Measurements from ENCODE around the gene AUTS2. TPM values are rescaled to one million over a fixed set of nuclear protein-coding genes. Genes with fewer than 3 reads are reported as not detected.

The AUTS2 gene
- total and polyA plus RNA-seq, 7 experiments from 2014 or later = 0.40 to 31.7 (median 4.2) TPM

- H3K4me3 Mint-ChIP-seq = no peak overlapping the region
- H3K9me3 ChIP-seq (ENCODE audit: control insufficient read depth in 2 of 3, low read length in 3 of 3) = no peaks in the 10 kb centered on the region
- CTCF ChIA-PET = no interaction called here
- peaks cover 0 to 2% (median 0%) of the 10 kb centered on the region in 5 donors for H3K36me3 Mint-ChIP-seq
- H3K9me3 Mint-ChIP-seq = peaks cover 0 to 2% (median 0%) of the 10 kb centered on the region in 11 donors
- H3K4me1 Mint-ChIP-seq = peaks cover 0 to 16% (median under 1%) of the 10 kb centered on the region in 7 donors
- H3K36me3 ChIP-seq (ENCODE audit: control insufficient read depth in 2 of 3, insufficient read depth in 3 of 3, low read length in 3 of 3) = no peaks in the 10 kb centered on the region
- no peaks in the 10 kb centered on the region for H3K27me3 ChIP-seq (ENCODE audit: control insufficient read depth in 2 of 2, insufficient read depth in 2 of 2, low read length in 2 of 2)
- no peak overlapping the region for H3K27ac Mint-ChIP-seq
- H3K27me3 Mint-ChIP-seq = no peaks in the 10 kb centered on the region
- no peak overlapping the region for H3K27ac ChIP-seq (ENCODE audit: low read depth, low read length)
- ATAC-seq (no peak), DNase-seq (no peak)
- H3K4me3 ChIP-seq (ENCODE audit: low read length) = no peak overlapping the region
- POLR2A ChIA-PET = no interaction called here
- peaks cover 0 to 25% of the 10 kb centered on the region in 2 donors for H3K4me1 ChIP-seq (ENCODE audit: control insufficient read depth in 2 of 2, insufficient read depth in 2 of 2, low read length in 2 of 2)
- intact Hi-C loops (cut with micrococcal nuclease) = no loop called here
These were observed 1067.7 kb downstream of the AUTS2 start for GRCh38 chr7:70665997-70666396.

GRCh38 chr7:70667406-70667805, 1069.1 kb downstream of the AUTS2 start:
- ATAC-seq (no peak), DNase-seq (no peak)
- intact Hi-C loops (cut with micrococcal nuclease) = no loop called here
- Histone ChIP-seq H3K36me3 (ENCODE audit: control insufficient read depth in 2 of 3, insufficient read depth in 3 of 3, low read length in 3 of 3) (no peaks in the 10 kb centered on the region), H3K27me3 (ENCODE audit: control insufficient read depth in 2 of 2, insufficient read depth in 2 of 2, low read length in 2 of 2) (no peaks in the 10 kb centered on the region), H3K4me3 (ENCODE audit: low read length) (no peak overlapping the region), H3K9me3 (ENCODE audit: control insufficient read depth in 2 of 3, low read length in 3 of 3) (no peaks in the 10 kb centered on the region), H3K27ac (ENCODE audit: low read depth, low read length) (no peak overlapping the region), H3K4me1 (ENCODE audit: control insufficient read depth in 2 of 2, insufficient read depth in 2 of 2, low read length in 2 of 2) (peaks cover 0 to 18% of the 10 kb centered on the region in 2 donors)
- peaks cover 0 to 4% (median 0%) of the 10 kb centered on the region in 11 donors for H3K9me3 Mint-ChIP-seq
- H3K36me3 Mint-ChIP-seq = no peaks in the 10 kb centered on the region
- no peaks in the 10 kb centered on the region for H3K27me3 Mint-ChIP-seq
- no peak overlapping the region for H3K27ac Mint-ChIP-seq
- CTCF ChIA-PET = no interaction called here
- H3K4me1 Mint-ChIP-seq = peaks cover 0 to 11% (median 0%) of the 10 kb centered on the region in 7 donors
- no peak overlapping the region for H3K4me3 Mint-ChIP-seq
- POLR2A ChIA-PET = no interaction called here

GRCh38 chr7:70668606-70669358, 1070.5 kb downstream of the AUTS2 start:
- H3K4me3 ChIP-seq (ENCODE audit: low read length) = no peak overlapping the region
- Mint-ChIP-seq H3K4me1 (peaks cover 0 to 11% (median 0%) of the 10 kb centered on the region in 7 donors), H3K36me3 (no peaks in the 10 kb centered on the region), H3K27me3 (no peaks in the 10 kb centered on the region), H3K4me3 (no peak overlapping the region), H3K9me3 (peaks cover 0 to 4% (median 0%) of the 10 kb centered on the region in 11 donors), H3K27ac (no peak overlapping the region)
- ATAC-seq (no peak), DNase-seq (no peak)
- no peaks in the 10 kb centered on the region for H3K9me3 ChIP-seq (ENCODE audit: control insufficient read depth in 2 of 3, low read length in 3 of 3)
- H3K4me1 ChIP-seq (ENCODE audit: control insufficient read depth in 2 of 2, insufficient read depth in 2 of 2, low read length in 2 of 2) = peaks cover 0 to 18% of the 10 kb centered on the region in 2 donors
- CTCF ChIA-PET = no interaction called here
- intact Hi-C loops (cut with micrococcal nuclease) = no loop called here
- POLR2A ChIA-PET = no interaction called here
- H3K27ac ChIP-seq (ENCODE audit: low read depth, low read length) = no peak overlapping the region
- H3K27me3 ChIP-seq (ENCODE audit: control insufficient read depth in 2 of 2, insufficient read depth in 2 of 2, low read length in 2 of 2) = no peaks in the 10 kb centered on the region
- no peaks in the 10 kb centered on the region for H3K36me3 ChIP-seq (ENCODE audit: control insufficient read depth in 2 of 3, insufficient read depth in 3 of 3, low read length in 3 of 3)

GRCh38 chr7:70669854-70670253, 1071.6 kb downstream of the AUTS2 start:
- H3K4me3 Mint-ChIP-seq = no peak overlapping the region
- H3K36me3 Mint-ChIP-seq = no peaks in the 10 kb centered on the region
- no peak overlapping the region for H3K27ac Mint-ChIP-seq
- H3K27me3 ChIP-seq (ENCODE audit: control insufficient read depth in 2 of 2, insufficient read depth in 2 of 2, low read length in 2 of 2) = no peaks in the 10 kb centered on the region
- no peaks in the 10 kb centered on the region for H3K9me3 ChIP-seq (ENCODE audit: control insufficient read depth in 2 of 3, low read length in 3 of 3)
- POLR2A ChIA-PET = no interaction called here
- H3K27ac ChIP-seq (ENCODE audit: low read depth, low read length) = no peak overlapping the region
- intact Hi-C loops (cut with micrococcal nuclease) = no loop called here
- DNase-seq (no peak), ATAC-seq (peak; percentile 79)
- H3K4me3 ChIP-seq (ENCODE audit: low read length) = no peak overlapping the region
- H3K4me1 ChIP-seq (ENCODE audit: control insufficient read depth in 2 of 2, insufficient read depth in 2 of 2, low read length in 2 of 2) = peaks cover 0 to 18% of the 10 kb centered on the region in 2 donors
- H3K36me3 ChIP-seq (ENCODE audit: control insufficient read depth in 2 of 3, insufficient read depth in 3 of 3, low read length in 3 of 3) = no peaks in the 10 kb centered on the region
- no peaks in the 10 kb centered on the region for H3K27me3 Mint-ChIP-seq
- peaks cover 0 to 4% (median 0%) of the 10 kb centered on the region in 11 donors for H3K9me3 Mint-ChIP-seq
- H3K4me1 Mint-ChIP-seq = peaks cover 0 to 11% (median 0%) of the 10 kb centered on the region in 7 donors
- CTCF ChIA-PET = no interaction called here

- ChIA-PET CTCF (no interaction called here), POLR2A (no interaction called here)
- Histone ChIP-seq H3K36me3 (ENCODE audit: control insufficient read depth in 2 of 3, insufficient read depth in 3 of 3, low read length in 3 of 3) (no peaks in the 10 kb centered on the region), H3K9me3 (ENCODE audit: control insufficient read depth in 2 of 3, low read length in 3 of 3) (no peaks in the 10 kb centered on the region), H3K27ac (ENCODE audit: low read depth, low read length) (no peak overlapping the region), H3K4me1 (ENCODE audit: control insufficient read depth in 2 of 2, insufficient read depth in 2 of 2, low read length in 2 of 2) (peaks cover 0 to 18% of the 10 kb centered on the region in 2 donors), H3K4me3 (ENCODE audit: low read length) (no peak overlapping the region), H3K27me3 (ENCODE audit: control insufficient read depth in 2 of 2, insufficient read depth in 2 of 2, low read length in 2 of 2) (no peaks in the 10 kb centered on the region)
- ATAC-seq = no peak
- Mint-ChIP-seq H3K27ac (no peak overlapping the region), H3K36me3 (no peaks in the 10 kb centered on the region), H3K9me3 (peaks cover 0 to 4% (median 0%) of the 10 kb centered on the region in 11 donors), H3K27me3 (no peaks in the 10 kb centered on the region), H3K4me1 (peaks cover 0 to 11% (median 0%) of the 10 kb centered on the region in 7 donors), H3K4me3 (peak overlapping the region in 1 of 10 donors; percentile 34)
- intact Hi-C loops (cut with micrococcal nuclease) = no loop called here
- no peak for DNase-seq
These were observed 1072.0 kb downstream of the AUTS2 start for GRCh38 chr7:70670288-70670687.

- Histone ChIP-seq H3K27ac (ENCODE audit: low read depth, low read length) (no peak overlapping the region), H3K4me1 (ENCODE audit: control insufficient read depth in 2 of 2, insufficient read depth in 2 of 2, low read length in 2 of 2) (peaks cover 0 to 23% of the 10 kb centered on the region in 2 donors), H3K4me3 (ENCODE audit: low read length) (no peak overlapping the region), H3K27me3 (ENCODE audit: control insufficient read depth in 2 of 2, insufficient read depth in 2 of 2, low read length in 2 of 2) (no peaks in the 10 kb centered on the region), H3K36me3 (ENCODE audit: control insufficient read depth in 2 of 3, insufficient read depth in 3 of 3, low read length in 3 of 3) (no peaks in the 10 kb centered on the region), H3K9me3 (ENCODE audit: control insufficient read depth in 2 of 3, low read length in 3 of 3) (no peaks in the 10 kb centered on the region)
- ChIA-PET CTCF (no interaction called here), POLR2A (no interaction called here)
- intact Hi-C loops (cut with micrococcal nuclease) = no loop called here
- H3K4me1 Mint-ChIP-seq = peaks cover 0 to 11% (median 0%) of the 10 kb centered on the region in 7 donors
- DNase-seq = no peak
- no peaks in the 10 kb centered on the region for H3K36me3 Mint-ChIP-seq
- H3K4me3 Mint-ChIP-seq = no peak overlapping the region
- H3K27ac Mint-ChIP-seq = no peak overlapping the region
- H3K9me3 Mint-ChIP-seq = peaks cover 0 to 4% (median 0%) of the 10 kb centered on the region in 11 donors
- no peak for ATAC-seq
- H3K27me3 Mint-ChIP-seq = peaks cover 0 to 4% (median 0%) of the 10 kb centered on the region in 5 donors
These were observed 1075.7 kb downstream of the AUTS2 start for GRCh38 chr7:70673778-70674570.

Data from naive thymus-derived CD4-positive, alpha-beta T cell (primary cell).